ENCODE results near the gene CCDC126.
A peak's percentile ranks its signal among the peaks of the same experiment; 100 is the strongest.
"Not testable (repeated sequence)": the region's sequence is repeated elsewhere in the genome, so short reads cannot be mapped to it uniquely, and the experiment has no call there.

CCDC126 gene

DNA sequence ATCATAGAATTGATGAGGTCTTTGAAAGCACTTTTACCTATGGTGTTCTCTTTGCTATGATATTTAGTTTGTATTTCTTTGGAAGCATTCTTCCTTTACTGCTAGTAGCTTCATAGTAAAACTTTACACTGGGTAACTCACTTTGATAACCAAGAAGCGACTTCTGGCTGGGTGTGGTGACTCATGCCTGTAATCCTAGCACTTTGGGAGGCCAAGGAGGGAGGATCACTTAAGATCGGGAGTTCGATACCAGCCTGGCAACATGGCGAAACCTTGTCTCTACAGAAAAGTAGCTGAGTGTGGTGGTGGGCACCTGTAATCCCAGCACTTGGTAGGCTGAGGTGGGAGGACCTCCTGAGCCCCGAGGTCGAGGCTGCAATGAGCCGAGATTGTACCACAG, 36.2 kb downstream of the CCDC126 start:
- no peak for DNase-seq

DNA sequence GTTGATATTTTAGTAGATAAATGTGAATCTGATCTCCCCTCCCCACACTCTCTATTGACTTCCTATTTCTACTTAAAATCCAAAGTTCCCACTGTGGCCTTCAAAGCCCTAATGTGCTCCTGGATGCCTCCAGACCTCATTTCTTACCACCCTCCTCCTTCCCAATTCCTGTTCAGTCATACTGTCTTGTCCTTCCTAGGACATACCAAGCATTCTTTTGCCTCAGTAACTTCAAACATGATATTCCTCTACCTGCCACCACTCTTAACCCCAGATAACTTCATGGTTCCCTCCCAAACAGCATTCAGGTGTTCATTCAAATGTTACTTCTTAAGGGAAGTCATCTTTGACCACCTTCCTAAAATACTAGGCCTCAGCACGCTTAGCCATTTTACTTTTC, 48.6 kb downstream of the CCDC126 start:
- no peak for DNase-seq

DNA sequence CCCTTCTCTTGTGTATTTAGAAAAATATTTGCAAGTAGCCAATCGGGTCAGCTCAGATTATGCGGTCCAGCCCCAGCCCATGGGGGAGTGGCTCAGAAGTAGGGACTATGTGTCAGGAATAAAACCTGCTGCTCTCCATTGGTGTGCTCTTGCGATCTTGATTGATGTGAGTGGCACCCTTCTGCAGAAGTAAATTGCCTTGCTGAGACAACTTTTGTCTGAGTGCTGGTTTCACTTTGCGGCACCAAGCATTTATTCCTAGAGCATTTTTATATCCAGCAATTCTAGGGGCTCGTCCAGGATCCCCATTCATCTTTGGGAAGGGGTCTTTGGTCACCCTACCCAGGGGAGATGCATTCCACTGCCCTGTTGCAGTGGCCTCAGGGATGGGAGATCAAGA, 56.8 kb downstream of the CCDC126 start:
- DNase-seq, result no peak

DNA sequence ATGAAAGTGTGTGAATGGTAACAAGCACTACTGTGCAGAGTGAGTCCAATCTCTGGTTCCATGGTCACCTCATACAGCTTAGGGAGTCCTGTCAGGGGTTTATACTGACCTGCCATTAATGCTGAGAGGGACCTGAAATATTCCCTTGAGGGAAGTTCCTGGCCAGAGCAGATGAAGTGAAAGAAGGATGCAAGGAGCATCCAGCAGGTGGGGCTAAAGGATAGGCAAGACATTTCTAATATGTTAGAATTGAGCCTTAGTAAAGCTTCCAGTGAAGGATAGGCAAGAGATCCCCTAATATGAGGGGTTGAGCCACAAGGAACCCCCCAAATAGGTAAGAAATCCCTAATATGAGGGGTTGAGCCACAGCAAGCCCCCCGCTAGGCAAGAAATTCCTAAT, 57.3 kb downstream of the CCDC126 start:
- no peak for DNase-seq

DNA sequence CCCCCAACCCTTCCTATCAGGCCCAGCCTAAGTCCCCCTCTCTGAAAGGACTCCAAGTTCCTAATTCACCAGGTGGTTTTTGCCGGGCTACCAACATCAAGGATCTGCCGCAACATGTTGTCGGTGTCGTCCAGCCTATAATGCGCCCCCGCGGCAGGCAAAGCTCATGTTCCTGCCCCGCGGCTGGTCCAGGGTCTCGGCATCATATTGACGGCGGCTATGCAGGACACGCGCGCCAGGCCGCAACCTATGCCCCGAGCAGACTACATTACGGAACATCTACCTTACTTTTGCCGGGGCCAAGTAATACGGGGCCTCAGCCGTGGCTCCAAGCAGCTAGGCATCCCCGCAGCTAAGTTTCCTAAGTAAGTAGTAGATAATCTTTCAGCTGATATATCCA, 58.3 kb downstream of the CCDC126 start:
- DNase-seq, result no peak

DNA sequence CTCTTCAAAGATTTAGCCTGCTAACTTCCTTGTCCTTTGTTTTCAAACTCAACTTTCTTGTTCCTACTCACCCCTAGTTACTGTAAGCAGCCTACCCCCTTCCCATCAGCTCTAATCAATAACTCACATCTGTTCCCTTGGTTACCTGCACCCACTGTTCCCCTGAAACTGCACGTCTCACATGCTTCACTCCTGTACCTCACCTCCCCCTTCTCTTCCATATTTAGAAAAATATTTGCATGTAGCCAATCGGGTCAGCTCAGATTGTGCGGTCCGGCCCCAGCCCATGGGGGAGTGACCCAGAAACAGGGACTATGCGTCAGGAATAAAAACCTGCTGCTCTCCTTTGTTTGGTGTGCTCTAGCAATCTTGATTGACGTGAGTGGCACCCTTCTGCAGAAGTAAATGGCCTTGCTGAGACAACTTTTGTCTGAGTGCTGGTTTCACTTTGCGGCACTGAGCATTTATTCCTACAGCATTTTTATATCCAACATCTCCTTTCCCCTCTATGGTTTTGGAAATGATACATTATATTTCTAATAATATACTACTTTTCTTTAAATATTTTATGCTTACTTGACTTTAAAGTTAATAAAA, 61.7 kb downstream of the CCDC126 start:
- DNase-seq, result no peak

DNA sequence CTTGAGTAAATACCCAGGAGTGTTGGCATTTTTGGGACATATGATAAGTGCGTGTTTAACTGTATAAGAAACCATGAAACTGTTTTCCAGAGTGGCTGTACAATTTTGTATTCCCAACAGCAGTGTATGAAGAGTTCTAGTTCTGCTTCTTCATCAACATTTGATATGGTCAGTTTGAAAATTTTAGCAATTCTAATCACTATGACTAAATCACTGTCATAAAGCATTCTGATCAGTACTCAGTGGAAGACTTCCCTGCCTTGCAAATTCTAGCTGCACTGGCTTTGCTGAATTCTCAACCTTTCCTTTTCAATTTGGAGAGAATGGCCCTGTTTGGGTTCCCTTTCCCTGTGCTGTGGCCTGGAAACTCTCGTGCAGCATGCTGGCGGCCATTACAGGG, 64.2 kb downstream of the CCDC126 start:
- no peak for DNase-seq

DNA sequence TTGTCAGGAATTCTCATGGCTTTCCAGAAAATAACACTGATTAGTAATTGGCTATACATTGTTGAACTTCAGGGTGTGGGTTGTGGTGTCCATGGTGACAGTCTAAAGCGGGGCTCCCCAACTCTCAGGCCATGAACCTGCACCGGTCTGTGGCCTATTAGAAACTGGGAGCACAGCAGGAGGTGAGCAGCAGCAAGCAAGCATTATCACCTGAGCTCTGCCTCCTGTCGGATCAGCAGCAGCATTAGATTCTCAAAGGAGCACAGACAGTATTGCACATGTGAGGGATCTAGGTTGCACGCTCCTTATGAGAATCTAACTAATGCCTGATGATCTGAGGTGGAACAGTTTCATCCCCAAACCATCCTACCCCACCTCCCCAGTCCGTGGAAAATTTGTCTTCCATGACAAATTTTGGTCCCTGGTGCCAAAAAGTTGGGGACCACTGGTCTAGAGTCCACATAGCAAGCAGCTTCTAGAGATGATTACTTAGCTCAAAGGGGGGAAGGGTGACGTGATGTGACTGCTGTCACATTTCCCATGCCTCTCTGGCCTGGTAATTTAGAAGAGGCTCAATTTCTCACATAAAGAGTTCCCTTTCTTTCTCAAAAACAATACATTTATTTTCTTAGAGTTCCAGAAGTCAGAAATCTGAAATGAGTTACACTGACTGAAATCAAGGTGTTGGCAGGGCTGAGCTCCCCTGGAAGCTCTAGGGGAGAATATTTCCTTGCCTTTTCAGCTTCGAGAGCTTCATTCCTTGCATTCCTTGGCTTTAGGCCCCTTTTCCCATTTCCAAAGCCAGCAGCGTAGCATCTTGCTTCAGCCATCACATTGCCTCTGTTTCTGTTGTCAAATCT, 65.2 kb downstream of the CCDC126 start:
- DNase-seq, result no peak

DNA sequence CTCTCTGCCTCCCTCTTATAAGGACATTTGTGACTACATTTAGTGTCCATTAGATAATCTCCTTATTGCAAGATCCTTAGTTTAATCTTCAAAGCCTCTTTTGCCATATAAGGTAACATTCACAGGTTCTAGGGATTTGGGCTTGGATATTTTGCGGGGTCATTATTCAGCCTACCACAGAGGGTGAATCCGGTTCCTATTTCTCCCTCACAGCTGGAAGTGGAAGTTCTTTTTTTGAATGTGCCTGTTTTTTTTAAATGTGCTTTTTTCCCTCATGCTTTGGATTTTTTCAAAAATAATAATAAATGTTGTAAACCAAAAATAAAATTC, 65.8 kb downstream of the CCDC126 start:
- DNase-seq, result no peak

DNA sequence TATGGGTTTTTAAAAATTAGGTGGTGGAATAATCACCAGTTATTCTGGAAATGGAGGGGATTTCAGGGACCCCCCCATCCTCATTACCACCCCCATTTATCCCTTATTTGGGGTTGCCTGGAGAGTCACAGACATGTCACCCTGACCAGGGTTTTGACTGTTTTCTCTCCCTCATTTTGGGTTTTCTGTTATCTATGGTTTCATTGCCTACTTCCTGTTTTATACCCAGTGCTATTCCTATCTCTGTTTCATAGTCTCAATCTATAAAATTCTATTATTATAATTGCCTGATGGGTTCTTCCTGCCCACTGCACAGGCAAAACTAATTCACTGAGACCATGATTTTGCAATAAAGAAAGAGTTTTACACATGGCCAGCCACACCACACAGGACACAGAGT, 66.9 kb downstream of the CCDC126 start:
- no peak for DNase-seq

DNA sequence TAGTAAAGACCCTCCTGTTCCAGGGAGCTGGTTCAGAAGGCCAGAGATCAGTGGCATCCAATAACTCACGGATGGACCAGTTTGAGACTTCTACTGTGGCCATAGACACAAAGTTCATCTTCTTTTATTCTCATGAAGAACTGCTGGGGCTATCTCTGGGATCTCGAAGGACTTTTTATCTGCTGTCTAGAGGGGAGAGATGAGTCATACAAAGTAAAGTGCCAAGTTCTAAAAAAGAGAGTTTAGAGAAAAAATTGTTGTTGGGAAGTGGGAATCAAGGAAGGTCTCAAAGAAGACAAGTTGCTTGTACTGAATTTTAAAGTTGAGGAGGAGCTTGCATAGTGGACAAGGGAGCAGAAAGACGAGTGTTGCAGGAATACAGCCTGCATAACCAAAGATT, 74.9 kb downstream of the CCDC126 start:
- DNase-seq, result no peak

DNA sequence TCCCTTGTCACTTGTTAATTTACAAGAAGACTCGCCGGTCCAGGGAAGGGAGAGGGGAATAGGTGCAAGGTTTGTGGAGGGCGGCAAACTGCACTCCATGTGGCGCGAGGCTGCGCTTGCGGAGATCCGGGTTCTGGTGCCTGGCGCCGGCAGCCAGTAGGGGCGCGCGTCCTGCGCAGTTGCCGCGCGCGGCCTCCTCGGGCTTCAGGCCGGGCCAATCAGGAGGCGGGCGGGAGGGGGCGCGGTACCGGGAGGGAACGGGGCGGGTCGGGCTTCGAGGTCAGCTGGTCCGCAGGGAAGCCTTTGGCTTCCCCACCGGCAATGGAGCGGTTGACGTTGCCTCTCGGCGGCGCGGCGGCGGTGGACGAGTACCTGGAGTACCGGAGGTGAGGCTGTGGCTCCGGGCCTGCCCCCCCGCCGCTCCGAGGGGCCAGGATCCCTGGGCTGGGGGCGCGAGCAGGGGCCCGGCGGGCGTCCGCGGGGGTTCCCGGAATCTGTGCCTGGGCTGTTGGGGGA, 82.8 kb downstream of the CCDC126 start, which contains the start of gene FAM221A:
FAM221A (plus strand) TSS at position 302 of the 516 bp plus-strand sequence; CDS start at position 322, 20 bp downstream.
- peak; percentile 84 for DNase-seq

DNA sequence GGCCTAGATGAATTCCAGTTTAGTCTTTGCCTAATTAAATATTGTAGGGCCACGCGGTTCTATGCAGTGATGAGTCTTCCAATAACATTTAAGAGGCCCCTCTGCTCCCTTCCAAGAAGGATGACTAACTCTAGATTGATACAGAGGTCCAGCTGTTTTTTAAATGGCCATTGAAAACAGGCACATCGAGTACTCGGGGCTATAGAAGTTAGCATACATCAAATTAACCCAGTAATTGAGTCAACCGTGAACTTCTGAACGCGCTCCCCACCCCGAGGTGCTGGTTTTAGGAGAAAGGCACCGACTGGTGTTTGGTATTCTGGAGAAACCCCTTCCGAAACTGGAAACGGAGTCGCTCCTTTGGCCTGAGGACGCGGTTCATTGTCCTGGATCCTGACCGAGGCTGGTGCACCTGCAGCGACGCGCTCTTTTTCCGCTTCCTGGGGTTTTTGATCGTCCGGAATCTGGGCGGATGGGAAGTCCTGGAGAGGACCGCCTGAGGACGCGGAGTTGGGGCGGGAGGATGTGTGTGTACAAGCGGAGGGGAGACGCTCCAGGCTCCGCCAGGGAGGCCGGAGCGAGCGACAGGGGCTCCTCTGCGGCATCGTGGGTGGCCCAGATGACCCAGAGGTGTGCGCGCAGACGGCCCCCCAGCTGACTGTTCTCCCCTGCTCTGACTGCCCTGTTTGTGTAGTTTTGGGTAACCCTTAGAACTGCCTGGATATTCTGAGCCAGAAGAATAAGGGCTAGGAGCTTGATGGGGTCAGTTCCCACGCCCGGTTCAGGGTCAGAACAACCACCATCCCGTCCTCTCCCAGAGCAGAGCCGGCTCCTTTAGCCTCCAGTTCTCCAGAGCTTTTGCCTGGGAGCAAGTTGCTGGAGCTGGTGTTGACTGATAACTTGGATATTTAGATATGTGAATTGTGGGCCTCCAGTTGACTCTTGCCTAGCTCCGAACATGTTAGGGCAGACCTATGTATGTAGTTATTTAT, 83.5 kb downstream of the CCDC126 start:
- DNase-seq, result peak; percentile 73

DNA sequence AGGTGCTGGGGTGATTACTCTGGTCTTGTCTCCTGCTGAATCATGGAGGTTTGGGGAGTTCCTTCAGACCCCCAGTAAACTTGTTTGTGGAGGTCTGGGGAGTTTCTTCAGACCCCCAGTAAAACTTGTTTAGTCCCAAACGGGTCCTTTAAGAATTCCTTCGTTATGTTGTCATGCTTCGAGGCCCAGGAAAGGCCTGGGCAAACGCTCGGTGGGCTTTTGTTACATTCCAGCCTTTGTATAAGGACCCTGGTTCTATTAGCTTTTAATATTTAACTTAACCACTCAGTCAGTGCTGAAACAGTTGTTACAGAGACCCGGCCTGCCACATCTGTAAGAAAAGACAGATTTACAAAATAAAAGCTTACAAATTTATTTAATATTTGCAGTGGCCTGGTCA, 86.9 kb downstream of the CCDC126 start:
- DNase-seq, result not testable (repeated sequence)

DNA sequence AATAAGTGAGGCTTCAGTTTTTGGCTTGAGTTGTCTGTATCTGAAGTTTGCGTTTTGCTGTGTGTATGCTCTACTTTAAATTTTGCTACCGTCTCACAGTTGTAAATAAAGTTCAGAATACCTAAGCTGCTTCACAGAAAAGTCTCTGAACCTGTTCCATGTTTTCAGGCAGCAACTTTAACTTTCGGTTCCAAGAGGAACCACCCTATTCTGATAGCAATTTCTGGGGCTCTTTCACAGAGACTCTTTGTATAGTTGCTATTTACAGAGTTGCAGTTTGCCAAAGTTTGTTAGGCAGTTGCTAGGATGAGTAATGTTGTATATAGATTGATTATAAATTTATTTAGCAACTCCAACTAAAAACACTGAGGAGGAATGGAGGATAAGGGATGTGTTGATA, 88.5 kb downstream of the CCDC126 start:
- DNase-seq, result no peak

DNA sequence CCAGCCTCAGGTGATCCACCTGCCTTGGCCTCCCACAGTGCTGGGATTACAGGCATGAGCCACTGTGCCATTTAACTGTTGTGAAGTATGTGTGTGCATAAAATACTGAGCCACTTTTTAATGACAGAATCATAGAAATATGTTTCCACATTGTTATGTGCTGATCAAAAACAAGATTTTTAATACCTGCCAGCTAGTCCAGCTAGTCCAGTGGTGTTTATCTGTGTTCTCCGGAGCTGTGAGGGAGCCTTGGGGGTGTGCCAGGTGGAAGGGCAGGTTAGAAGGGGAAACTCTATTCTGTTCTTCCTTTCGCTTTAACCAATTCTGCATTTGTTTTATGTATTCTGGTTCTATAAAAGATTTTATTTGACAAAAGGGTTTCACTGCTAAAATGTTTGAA, 89.8 kb downstream of the CCDC126 start:
- DNase-seq, result no peak

DNA sequence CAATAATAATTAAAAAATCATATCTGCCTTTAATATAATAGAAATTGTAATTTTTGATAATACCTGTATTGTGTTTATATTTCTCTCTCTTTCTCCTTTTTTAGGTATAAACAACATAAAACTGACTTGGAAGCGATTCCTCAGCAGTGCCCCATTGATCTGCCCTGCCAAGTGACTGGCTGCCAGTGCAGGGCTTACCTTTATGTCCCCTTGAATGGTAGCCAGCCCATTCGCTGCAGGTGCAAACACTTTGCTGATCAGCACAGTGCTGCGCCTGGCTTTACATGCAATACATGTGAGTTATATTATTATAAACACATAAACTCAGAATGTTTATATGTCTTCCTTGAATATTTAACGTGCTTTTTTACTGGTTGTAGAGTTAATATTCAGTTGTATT, 92.0 kb downstream of the CCDC126 start:
- no peak for DNase-seq

DNA sequence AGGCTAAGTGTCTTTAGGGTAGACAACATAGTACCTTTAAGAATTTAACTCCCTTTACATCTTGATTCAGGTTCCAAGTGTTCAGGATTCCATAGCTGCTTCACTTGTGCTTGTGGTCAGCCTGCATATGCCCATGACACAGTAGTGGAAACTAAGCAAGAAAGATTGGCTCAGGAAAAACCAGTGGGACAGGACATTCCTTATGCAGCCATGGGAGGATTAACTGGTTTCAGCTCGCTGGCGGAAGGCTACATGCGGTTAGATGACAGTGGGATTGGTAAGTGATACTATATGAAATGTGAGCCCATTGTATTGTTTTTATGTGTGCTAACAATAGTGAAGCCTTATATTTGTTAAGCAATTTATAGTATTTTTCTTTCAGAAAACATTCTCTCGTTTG, 94.1 kb downstream of the CCDC126 start:
- no peak for DNase-seq

DNA sequence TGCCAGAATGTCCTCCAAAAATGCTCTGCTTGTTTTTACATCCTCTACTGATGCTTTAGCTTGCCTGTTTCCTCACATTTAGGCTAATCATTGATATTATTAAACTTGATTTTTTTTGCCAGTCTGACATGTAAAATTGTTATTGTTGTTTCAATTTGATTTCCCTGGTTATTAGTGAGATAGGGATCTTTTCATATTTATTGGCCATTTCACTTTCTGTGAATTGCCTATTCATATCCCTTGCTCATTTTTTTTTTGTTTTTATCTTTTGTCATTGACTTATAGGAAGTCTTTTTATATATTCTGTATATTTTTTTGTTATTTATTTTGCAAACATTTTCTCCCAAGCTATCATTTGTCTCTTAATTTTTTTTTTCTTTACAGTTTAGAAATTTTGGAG, 96.0 kb downstream of the CCDC126 start:
- no peak for DNase-seq

All from NCI-H1092 (cell line).